Non-pigmented ciliary epithelial cell (primary cell): ENCODE measurements around the gene OLIG2.

Experiments used
- DNase-seq: peaks from one replicate; pipeline ENCODE4 v3.0.0-alpha.2; 2010; ENCODE audit warnings: low read depth

Gene OLIG2

DNA sequence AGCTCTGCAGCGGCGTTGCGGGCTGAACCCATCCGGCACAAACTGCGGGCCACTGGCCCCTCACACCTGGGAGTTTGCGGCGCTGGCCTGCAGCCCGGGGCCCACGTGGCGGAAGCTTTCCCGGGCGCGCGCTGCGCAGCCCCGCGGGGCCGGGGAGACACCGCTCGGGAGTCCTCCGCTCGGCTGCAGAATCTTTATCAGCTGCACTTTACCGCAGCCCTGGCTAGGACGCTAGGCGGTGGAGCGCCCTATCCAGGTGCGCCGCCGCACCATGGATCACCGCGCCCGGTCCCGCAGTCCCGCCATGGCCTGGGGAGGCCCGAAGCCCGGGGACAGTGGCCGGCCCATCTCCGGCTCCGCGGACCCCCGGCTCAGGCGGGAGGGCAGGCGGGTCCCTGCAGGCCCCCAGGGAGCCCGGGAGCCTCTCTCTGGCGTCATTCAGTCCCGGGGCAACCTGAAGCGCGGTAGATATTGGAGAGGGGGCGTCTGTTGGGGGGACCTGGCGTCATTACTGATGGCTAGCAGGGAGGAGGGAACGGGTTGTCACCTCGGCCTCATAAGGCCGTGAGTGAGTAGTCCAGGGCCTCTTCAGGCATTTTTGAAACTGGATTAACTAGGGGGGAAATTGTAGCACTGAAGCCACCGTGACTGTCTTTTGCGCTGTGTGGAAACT is 5.7 kb upstream of the OLIG2 start:
- no peak for DNase-seq

DNA sequence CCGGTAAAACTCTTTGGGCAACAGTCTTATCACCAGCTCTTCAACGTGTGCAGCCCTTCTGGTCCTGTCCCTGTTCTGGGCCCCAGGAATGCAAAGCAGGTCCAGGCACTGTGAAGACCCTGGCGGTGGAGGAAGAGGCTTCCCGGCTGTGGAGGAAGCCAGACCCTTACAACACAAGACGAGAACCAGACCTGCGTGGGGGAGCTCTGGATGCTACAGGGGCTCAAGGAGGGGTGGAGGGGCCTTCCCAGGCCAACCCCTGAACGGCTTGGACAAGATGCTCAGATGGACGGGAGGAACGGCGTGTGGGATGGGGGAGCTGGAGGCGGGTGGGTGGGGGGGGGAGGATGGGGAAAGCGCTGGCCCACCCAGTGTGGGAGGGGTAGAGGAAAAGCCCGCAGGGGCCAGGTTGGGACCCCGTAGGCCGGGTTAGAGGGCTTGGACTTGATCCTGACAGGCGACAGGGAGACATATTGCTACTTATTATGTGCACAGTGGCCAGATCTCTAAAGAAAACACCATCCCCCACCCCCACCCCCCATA is 5.1 kb upstream of the OLIG2 start:
- DNase-seq: no peak

DNA sequence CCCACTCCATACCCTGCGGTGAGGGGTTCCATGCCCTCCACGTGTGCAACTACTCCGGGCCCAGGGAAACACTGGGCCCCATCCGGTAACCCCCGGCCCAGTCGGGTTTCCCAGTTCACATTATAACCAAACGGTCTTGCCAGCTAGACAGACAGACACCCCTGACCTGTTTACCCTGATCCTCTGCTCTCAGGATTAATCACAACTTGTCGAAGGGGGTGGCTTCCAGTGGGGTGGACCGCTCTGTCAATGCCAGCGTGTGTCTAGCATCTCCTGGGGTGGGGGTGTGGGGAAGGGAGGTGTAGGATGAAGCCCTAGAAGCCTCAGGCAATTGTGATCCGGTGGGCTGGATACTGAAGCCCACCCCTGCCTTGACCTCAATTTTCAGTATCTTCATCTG is 4.6 kb upstream of the OLIG2 start:
- DNase-seq: no peak

DNA sequence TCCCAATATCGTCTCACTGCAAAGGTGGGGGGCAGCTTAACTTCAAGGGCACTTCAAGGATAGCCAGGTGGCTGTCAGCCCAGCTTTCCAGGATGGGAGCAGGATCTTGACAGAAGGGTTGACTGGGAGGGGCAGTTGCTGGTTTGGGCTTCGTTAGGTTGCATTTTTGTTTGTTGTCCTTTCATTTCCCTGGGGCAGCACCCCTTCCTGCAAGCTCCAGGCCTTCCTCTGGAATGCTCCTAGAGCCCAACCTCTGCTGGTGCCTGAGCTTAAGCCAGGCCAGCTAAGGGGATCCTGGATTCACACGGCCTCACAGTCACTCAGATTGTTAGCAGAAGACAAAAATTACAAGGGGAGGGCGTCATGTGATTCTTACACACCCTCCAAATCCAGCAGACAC is 4.1 kb upstream of the OLIG2 start:
- DNase-seq: no peak

DNA sequence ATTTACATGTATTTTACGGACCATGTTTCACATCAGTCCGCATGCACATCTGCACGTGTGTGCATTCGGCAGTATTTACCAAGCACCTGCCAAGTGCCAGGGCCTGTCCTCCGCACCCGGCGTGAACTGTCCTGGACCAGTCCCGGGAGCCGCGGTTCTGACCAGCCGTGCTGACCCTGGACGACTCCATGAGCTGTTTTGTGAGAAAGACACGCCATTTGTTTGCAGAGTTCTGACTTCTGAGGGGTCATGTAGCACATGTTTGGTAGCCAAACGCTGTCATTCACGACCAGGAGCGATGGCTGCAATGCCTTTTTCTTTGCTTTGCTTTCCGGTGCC is 3.3 kb upstream of the OLIG2 start:
- DNase-seq: no peak

DNA sequence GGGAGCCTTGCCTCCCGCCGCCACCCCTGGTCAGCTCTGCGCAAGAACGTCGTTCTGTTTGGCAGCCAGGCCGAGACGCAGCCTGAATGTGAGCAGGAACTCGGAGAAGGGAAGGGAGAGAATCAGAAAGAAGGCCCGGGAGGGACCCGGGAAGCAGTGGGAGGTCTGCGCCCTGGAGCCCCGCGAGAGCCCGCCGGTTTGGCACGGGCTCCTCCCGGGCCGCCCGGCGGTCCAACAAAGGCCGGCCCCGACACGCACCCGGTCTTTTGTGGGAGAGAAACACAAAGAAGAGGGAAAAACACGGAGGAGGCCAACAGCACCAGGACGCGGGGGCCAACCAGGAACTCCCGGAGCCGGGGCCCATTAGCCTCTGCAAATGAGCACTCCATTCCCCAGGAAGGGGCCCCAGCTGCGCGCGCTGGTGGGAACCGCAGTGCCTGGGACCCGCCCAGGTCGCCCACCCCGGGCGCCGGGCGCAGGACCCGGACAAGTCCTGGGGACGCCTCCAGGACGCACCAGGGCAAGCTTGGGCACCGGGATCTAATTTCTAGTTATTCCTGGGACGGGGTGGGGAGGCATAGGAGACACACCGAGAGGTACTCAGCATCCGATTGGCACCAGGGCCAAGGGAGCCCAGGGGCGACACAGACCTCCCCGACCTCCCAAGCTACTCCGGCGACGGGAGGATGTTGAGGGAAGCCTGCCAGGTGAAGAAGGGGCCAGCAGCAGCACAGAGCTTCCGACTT is 2.7 kb upstream of the OLIG2 start:
- no peak for DNase-seq

DNA sequence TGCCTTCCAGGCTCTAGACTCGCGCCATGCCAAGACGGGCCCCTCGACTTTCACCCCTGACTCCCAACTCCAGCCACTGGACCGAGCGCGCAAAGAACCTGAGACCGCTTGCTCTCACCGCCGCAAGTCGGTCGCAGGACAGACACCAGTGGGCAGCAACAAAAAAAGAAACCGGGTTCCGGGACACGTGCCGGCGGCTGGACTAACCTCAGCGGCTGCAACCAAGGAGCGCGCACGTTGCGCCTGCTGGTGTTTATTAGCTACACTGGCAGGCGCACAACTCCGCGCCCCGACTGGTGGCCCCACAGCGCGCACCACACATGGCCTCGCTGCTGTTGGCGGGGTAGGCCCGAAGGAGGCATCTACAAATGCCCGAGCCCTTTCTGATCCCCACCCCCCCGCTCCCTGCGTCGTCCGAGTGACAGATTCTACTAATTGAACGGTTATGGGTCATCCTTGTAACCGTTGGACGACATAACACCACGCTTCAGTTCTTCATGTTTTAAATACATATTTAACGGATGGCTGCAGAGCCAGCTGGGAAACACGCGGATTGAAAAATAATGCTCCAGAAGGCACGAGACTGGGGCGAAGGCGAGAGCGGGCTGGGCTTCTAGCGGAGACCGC is 2.0 kb upstream of the OLIG2 start:
- DNase-seq: no peak

DNA sequence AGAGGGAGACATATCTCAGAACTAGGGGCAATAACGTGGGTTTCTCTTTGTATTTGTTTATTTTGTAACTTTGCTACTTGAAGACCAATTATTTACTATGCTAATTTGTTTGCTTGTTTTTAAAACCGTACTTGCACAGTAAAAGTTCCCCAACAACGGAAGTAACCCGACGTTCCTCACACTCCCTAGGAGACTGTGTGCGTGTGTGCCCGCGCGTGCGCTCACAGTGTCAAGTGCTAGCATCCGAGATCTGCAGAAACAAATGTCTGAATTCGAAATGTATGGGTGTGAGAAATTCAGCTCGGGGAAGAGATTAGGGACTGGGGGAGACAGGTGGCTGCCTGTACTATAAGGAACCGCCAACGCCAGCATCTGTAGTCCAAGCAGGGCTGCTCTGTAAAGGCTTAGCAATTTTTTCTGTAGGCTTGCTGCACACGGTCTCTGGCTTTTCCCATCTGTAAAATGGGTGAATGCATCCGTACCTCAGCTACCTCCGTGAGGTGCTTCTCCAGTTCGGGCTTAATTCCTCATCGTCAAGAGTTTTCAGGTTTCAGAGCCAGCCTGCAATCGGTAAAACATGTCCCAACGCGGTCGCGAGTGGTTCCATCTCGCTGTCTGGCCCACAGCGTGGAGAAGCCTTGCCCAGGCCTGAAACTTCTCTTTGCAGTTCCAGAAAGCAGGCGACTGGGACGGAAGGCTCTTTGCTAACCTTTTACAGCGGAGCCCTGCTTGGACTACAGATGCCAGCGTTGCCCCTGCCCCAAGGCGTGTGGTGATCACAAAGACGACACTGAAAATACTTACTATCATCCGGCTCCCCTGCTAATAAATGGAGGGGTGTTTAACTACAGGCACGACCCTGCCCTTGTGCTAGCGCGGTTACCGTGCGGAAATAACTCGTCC is 1.3 kb upstream of the OLIG2 start:
- no peak for DNase-seq

DNA sequence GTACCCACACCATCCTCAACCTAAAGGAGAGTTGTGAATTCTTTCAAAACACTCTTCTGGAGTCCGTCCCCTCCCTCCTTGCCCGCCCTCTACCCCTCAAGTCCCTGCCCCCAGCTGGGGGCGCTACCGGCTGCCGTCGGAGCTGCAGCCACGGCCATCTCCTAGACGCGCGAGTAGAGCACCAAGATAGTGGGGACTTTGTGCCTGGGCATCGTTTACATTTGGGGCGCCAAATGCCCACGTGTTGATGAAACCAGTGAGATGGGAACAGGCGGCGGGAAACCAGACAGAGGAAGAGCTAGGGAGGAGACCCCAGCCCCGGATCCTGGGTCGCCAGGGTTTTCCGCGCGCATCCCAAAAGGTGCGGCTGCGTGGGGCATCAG is 638 bp upstream of the OLIG2 start:
- no peak for DNase-seq

DNA sequence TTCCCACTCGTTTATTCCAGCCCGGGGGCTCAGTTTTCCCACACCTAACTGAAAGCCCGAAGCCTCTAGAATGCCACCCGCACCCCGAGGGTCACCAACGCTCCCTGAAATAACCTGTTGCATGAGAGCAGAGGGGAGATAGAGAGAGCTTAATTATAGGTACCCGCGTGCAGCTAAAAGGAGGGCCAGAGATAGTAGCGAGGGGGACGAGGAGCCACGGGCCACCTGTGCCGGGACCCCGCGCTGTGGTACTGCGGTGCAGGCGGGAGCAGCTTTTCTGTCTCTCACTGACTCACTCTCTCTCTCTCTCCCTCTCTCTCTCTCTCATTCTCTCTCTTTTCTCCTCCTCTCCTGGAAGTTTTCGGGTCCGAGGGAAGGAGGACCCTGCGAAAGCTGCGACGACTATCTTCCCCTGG is 716 bp downstream of the OLIG2 start:
- no peak for DNase-seq

DNA sequence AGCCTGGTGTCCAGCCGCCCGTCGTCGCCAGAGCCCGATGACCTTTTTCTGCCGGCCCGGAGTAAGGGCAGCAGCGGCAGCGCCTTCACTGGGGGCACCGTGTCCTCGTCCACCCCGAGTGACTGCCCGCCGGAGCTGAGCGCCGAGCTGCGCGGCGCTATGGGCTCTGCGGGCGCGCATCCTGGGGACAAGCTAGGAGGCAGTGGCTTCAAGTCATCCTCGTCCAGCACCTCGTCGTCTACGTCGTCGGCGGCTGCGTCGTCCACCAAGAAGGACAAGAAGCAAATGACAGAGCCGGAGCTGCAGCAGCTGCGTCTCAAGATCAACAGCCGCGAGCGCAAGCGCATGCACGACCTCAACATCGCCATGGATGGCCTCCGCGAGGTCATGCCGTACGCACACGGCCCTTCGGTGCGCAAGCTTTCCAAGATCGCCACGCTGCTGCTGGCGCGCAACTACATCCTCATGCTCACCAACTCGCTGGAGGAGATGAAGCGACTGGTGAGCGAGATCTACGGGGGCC is 1.2 kb downstream of the OLIG2 start:
- DNase-seq: no peak

DNA sequence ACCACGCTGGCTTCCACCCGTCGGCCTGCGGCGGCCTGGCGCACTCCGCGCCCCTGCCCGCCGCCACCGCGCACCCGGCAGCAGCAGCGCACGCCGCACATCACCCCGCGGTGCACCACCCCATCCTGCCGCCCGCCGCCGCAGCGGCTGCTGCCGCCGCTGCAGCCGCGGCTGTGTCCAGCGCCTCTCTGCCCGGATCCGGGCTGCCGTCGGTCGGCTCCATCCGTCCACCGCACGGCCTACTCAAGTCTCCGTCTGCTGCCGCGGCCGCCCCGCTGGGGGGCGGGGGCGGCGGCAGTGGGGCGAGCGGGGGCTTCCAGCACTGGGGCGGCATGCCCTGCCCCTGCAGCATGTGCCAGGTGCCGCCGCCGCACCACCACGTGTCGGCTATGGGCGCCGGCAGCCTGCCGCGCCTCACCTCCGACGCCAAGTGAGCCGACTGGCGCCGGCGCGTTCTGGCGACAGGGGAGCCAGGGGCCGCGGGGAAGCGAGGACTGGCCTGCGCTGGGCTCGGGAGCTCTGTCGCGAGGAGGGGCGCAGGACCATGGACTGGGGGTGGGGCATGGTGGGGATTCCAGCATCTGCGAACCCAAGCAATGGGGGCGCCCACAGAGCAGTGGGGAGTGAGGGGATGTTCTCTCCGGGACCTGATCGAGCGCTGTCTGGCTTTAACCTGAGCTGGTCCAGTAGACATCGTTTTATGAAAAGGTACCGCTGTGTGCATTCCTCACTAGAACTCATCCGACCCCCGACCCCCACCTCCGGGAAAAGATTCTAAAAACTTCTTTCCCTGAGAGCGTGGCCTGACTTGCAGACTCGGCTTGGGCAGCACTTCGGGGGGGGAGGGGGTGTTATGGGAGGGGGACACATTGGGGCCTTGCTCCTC is 1.9 kb downstream of the OLIG2 start:
- no peak for DNase-seq

DNA sequence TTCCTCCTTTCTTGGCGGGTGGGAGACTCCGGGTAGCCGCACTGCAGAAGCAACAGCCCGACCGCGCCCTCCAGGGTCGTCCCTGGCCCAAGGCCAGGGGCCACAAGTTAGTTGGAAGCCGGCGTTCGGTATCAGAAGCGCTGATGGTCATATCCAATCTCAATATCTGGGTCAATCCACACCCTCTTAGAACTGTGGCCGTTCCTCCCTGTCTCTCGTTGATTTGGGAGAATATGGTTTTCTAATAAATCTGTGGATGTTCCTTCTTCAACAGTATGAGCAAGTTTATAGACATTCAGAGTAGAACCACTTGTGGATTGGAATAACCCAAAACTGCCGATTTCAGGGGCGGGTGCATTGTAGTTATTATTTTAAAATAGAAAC is 2.5 kb downstream of the OLIG2 start:
- DNase-seq: no peak

DNA sequence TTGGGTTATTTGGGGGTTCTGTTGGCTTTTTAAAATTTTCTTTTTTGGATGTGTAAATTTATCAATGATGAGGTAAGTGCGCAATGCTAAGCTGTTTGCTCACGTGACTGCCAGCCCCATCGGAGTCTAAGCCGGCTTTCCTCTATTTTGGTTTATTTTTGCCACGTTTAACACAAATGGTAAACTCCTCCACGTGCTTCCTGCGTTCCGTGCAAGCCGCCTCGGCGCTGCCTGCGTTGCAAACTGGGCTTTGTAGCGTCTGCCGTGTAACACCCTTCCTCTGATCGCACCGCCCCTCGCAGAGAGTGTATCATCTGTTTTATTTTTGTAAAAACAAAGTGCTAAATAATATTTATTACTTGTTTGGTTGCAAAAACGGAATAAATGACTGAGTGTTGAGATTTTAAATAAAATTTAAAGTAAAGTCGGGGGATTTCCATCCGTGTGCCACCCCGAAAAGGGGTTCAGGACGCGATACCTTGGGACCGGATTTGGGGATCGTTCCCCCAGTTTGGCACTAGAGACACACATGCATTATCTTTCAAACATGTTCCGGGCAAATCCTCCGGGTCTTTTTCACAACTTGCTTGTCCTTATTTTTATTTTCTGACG is 3.1 kb downstream of the OLIG2 start:
- DNase-seq: no peak

DNA sequence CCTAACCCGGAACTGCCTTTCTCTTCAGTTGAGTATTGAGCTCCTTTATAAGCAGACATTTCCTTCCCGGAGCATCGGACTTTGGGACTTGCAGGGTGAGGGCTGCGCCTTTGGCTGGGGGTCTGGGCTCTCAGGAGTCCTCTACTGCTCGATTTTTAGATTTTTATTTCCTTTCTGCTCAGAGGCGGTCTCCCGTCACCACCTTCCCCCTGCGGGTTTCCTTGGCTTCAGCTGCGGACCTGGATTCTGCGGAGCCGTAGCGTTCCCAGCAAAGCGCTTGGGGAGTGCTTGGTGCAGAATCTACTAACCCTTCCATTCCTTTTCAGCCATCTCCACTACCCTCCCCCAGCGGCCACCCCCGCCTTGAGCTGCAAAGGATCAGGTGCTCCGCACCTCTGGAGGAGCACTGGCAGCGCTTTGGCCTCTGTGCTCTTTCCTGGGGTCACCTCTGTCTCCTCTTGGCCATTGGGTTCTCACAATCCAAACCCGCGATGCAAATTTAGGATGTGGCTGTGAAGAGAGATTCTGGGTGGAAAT is 3.7 kb downstream of the OLIG2 start:
- DNase-seq: no peak

DNA sequence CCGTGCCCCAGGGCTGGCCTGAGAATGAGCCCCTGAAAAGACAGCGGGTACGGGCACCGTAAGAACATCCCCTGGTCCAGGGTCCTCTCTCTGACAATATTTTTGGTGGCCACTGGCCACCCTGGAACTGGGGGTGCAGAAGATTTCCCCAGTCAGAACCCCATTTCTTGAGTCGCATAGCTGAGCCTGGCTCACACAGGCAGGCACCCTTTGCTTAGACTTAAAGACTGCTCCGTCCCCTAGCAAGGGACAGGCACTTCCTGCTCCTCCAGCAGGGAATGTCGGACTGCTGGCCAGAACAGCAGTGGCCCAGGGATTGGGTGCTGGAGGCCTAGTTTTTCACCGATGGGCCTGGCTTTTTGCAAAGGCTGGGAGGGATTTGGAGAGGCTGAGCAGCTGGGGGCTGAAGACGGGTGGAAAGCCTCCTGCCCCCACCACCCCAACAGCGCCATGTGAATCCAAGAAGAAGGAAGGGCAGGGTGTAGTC is 4.3 kb downstream of the OLIG2 start:
- no peak for DNase-seq

DNA sequence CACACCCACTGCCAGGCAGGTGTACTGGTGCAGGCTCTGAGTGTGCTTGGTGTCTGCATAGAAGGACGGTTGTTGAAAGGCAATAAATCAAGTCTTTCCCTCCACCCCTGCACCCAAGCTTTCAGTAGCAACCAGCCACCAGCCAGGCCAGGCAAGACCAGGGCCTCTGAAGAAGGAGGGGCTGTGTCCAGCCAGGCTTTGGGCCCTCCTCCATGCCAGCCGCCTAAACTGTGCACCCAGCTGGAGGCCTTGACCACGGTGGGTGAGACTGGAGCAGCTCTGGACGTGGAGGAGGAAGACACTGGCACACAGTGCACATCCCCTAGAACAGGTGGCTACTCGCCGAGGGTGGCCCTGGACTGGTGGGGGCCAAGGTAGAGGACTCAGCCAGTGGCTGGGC is 4.9 kb downstream of the OLIG2 start:
- DNase-seq: no peak

DNA sequence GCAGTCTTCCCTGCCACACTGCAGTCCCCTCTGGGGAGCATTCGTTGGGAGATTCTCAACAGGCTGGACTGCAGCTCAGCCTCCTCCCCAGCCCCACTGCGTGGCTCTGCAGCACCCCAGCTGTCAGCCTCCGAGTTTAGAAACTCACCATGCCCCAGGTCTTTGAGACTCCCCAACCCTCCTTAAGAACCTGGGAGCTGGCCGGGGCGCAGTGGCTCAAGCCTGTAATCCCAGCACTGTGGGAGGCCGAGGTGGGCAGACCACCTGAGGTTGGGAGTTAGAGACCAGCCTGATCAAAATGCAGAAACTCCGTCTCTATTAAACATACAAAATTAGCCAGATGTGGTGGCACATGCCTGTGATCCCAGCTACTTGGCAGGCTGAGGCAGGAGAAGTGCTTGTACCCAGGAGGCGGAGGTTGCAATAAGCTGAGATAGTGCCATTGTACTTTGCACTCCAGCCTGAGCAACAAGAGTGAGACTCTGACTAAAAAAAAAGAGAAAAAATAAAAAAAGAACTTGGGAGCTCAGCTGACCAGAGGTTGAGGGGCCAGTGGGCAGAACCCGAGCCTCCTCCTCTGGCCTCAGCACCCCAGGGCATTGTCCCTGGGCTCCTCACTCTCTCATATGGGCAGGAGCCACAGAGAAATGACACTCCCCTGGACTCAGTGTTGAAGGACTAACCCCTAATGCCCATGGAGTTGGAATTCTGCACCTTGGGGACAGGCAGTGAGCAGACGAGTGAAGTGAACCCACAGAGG is 5.6 kb downstream of the OLIG2 start:
- DNase-seq: no peak

DNA sequence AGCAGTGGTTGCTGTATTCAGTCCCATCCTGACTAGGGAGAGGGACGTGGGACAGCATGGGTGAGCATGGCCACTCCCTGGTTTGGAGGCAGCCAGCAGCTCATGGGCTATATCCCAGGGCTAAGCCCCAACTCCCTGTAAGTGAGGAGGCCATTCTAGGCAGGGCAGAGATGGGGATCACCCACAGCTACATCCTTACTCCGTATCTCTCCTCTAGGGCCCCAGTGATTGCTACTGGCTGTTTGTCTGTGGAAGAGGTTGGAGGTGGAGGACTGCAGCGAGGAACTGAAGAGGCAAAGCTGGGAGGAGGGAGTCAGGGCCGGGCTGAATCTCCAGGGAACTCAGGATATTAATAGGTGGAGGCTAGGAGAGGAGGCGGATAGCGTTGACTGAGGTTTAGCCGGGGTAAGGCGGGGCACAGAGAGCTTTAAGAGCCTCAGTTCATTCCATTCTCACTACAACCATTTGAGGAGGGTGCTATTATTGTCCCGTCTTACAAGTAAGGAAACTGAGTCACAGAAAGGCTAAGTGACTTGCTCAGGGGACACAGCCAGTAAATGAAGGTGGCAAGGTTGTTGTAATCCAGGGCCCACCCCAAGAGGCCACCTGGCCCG is 6.8 kb downstream of the OLIG2 start:
- no peak for DNase-seq
